ENCODE data around the gene DNAAF1.

DNA sequence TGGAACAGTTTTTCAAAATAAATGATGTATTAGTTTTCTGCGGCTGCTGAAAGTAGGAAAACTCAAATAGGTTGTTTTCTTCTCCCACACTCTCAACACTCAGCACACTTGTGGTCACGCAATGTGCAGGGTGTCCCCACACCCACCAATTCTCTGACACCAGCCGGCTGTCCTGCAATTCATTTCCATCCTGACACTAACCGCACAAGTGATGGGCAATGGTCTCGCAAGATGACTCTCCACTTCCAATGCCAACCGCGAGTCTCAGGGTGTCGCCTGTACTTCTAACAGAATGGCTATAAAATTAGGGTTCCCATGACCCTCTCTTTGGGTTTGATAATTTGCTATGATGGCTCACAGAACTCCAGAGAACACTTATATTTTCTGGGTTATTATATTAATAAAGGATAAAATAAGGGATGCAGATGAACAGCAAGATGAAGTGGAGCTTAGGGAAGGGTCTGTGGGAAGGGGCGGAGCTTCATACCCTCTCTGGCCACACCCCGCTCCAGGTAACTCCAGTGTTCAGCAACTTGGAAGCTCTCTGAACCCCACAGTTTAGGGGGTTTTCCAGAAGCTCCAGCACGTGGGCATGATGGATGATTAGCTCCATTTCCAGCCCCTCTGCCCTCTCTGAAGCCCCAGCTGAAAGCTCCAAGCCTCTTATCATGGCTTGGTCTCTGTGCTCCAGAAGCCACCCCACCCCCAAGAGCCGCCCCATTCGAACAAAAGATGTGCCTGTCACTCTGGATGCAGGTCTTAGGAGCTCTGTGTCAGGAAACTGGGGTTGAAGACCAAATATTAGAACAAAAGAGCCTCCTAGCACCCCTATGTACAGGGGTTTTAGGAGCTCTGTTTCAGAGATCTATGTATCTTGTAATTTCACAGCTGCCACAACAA is 21.9 kb downstream of the DNAAF1 start:
- no peak for TF ChIP-seq POLR2A (IDR thresholded peaks at IDR 0.05; ENCODE audit: low read depth, low read length)
- no peak for TF ChIP-seq TAF1 (IDR thresholded peaks at IDR 0.05; ENCODE audit: borderline replicate concordance, low read depth, low read length)

Measured in GM12892 (cell line).